ENCODE data around the gene STAG1. TPM values are rescaled to one million over a fixed set of nuclear protein-coding genes. Genes with fewer than 3 reads are reported as not detected.

The STAG1 gene
- total RNA-seq, 1 donor from 2014 or later: 57.1 TPM

DNA sequence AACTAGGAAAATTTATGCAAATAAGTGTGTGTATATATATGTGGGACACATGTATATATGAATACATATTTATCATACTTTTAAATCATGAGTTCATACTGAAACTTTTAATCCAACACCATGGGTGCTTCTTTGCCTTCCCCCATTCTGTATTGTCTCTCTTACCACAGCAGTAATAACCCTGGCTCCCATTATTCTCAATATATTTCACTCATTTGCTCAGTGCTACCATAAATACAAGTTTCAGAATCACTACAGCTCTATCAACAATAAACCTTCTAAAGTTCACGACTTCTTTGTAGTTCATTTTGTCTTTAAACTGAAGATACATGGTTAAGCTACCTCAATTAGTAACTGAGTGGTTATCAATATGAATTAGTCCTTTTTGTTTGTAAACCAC is 419.9 kb downstream of the STAG1 start:
- no peaks in the 10 kb centered on the region for H3K27me3 Mint-ChIP-seq
- no peak overlapping the region for H3K27ac Mint-ChIP-seq
- no peak overlapping the region for H3K4me3 Mint-ChIP-seq
- DNase-seq: no peak
- no peaks in the 10 kb centered on the region for H3K4me1 Mint-ChIP-seq
- ChIA-PET POLR2A (no interaction called here), CTCF (no interaction called here)
- no peak for ATAC-seq (ENCODE audit: low read depth)
- no peaks in the 10 kb centered on the region for H3K9me3 Mint-ChIP-seq
- TF ChIP-seq, protein P1, sequence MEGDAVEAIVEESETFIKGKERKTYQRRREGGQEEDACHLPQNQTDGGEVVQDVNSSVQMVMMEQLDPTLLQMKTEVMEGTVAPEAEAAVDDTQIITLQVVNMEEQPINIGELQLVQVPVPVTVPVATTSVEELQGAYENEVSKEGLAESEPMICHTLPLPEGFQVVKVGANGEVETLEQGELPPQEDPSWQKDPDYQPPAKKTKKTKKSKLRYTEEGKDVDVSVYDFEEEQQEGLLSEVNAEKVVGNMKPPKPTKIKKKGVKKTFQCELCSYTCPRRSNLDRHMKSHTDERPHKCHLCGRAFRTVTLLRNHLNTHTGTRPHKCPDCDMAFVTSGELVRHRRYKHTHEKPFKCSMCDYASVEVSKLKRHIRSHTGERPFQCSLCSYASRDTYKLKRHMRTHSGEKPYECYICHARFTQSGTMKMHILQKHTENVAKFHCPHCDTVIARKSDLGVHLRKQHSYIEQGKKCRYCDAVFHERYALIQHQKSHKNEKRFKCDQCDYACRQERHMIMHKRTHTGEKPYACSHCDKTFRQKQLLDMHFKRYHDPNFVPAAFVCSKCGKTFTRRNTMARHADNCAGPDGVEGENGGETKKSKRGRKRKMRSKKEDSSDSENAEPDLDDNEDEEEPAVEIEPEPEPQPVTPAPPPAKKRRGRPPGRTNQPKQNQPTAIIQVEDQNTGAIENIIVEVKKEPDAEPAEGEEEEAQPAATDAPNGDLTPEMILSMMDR (IDR thresholded peaks at IDR 0.05): no peak
- H3K36me3 Mint-ChIP-seq (ENCODE audit: low read depth): peaks cover 78% of the 10 kb centered on the region
- intact Hi-C loops (cut with micrococcal nuclease): loop anchor here (5.0 kb wide), 1 partner anchor 135 kb away; the partner anchor contains the start of gene MSL2

DNA sequence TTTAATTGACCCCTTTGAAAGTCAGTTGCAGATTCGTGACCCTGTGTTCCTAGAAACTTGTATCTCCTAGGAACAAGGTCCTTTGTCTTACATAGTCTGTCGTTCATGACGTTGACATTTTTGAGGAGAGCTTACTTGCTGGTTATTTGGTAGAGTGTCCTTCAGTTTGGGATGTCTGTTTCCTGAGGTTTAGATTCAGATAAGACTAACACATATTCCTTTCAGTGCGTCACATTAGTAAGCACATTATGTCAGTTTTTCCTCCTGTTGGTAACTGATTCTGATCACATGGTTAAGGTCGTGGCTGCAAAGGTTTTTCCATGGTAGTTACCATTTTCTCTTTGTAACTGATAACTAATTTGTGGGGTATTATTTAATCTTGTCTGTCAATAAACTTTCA is 421.3 kb downstream of the STAG1 start:
- no peaks in the 10 kb centered on the region for H3K4me1 Mint-ChIP-seq
- CTCF ChIA-PET: no interaction called here
- no peaks in the 10 kb centered on the region for H3K27me3 Mint-ChIP-seq
- DNase-seq (no peak), ATAC-seq (ENCODE audit: low read depth) (no peak)
- no peak overlapping the region for H3K4me3 Mint-ChIP-seq
- peaks cover 77% of the 10 kb centered on the region for H3K36me3 Mint-ChIP-seq (ENCODE audit: low read depth)
- intact Hi-C loops (cut with micrococcal nuclease): loop anchor here (5.0 kb wide), 1 partner anchor 134 kb away; the partner anchor contains the start of gene MSL2
- POLR2A ChIA-PET: no interaction called here
- no peak overlapping the region for H3K27ac Mint-ChIP-seq
- TF ChIP-seq, protein P1 (IDR thresholded peaks at IDR 0.05): no peak
- H3K9me3 Mint-ChIP-seq: no peaks in the 10 kb centered on the region

DNA sequence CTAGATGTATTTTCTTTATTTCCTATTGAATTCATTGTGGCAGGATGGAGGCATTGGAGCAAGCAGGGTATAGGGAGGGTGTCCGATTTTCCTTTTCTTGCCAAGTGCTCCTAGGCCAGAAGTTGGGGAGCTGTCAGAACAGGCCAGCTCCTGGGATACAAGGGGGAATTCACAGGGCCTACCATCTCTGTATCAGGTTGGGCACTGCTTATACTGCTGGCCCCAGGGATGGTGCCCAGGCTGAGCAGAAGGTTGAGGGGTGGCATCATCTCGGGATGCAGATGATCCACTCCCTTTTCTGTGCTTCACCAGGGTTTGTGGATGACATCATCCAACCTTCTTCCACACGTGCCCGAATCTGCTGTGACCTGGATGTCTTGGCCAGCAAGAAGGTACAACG is 422.6 kb downstream of the STAG1 start:
- Mint-ChIP-seq H3K9me3 (peaks cover under 1% of the 10 kb centered on the region), H3K4me1 (no peaks in the 10 kb centered on the region), H3K4me3 (no peak overlapping the region), H3K36me3 (ENCODE audit: low read depth) (peaks cover 76% of the 10 kb centered on the region), H3K27me3 (no peaks in the 10 kb centered on the region), H3K27ac (no peak overlapping the region)
- POLR2A ChIA-PET: no interaction called here
- CTCF ChIA-PET: no interaction called here
- intact Hi-C loops (cut with micrococcal nuclease): no loop called here
- ATAC-seq (ENCODE audit: low read depth): no peak
- DNase-seq: no peak
- TF ChIP-seq, protein P1 (IDR thresholded peaks at IDR 0.05): no peak

DNA sequence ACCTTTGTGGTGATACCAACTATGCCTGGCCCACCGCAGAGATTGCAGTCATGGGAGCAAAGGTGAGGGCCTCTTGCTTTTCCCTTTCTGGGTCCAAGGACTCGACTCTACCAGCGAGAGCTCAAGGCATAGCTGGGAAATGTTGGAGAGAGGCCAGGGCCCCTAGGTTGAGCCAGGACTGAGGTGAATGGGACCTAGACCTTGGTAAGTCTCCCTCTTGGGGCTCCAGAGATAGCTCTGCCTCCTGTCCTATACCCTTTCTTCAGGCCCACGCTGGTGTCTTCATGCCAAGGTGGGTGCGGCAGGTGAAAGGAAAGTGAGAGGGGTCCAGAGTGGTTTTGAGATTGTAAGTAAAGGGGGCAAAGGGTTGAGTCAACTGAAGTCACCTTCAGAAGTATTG is 424.5 kb downstream of the STAG1 start:
- peaks cover 16% of the 10 kb centered on the region for H3K9me3 Mint-ChIP-seq
- no peaks in the 10 kb centered on the region for H3K27me3 Mint-ChIP-seq
- H3K36me3 Mint-ChIP-seq (ENCODE audit: low read depth): peaks cover 75% of the 10 kb centered on the region
- ChIA-PET CTCF (no interaction called here), POLR2A (no interaction called here)
- no peak overlapping the region for H3K27ac Mint-ChIP-seq
- intact Hi-C loops (cut with micrococcal nuclease): loop anchor here (1.0 kb wide), 1 partner anchor 12 kb away; no protein-coding TSS in a partner anchor
- H3K4me1 Mint-ChIP-seq: no peaks in the 10 kb centered on the region
- no peak for DNase-seq
- TF ChIP-seq, protein P1 (IDR thresholded peaks at IDR 0.05): no peak
- no peak for ATAC-seq (ENCODE audit: low read depth)
- no peak overlapping the region for H3K4me3 Mint-ChIP-seq

DNA sequence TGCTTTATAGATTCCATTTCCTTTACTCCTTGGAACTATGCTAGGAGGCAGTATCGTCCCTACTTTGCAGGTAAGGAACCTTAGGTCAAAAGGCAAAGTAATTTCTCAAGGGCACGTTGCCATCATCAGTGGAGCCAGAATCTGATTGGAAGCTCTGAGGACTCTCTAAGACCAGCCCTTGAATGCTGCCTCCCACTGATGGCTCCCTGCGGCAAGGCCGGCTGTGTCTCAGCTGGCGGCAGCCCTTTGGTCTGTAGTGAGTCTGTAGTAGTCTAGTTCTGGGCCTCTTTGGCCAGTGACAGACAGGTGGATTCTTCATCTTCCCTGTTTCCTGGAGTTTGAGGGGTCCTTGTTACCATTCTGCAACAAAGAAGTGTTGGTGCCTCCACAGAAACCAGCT is 425.9 kb downstream of the STAG1 start:
- H3K9me3 Mint-ChIP-seq: peaks cover 26% of the 10 kb centered on the region
- no peak overlapping the region for H3K4me3 Mint-ChIP-seq
- TF ChIP-seq, protein P1 (IDR thresholded peaks at IDR 0.05): no peak
- H3K36me3 Mint-ChIP-seq (ENCODE audit: low read depth): peaks cover 81% of the 10 kb centered on the region
- ChIA-PET POLR2A (interaction anchor here (0.6 kb wide), 1 partner anchor 130 kb away, joined by 5 read pairs; the partner anchor contains the start of gene MSL2), CTCF (no interaction called here)
- no peaks in the 10 kb centered on the region for H3K4me1 Mint-ChIP-seq
- no peaks in the 10 kb centered on the region for H3K27me3 Mint-ChIP-seq
- DNase-seq (no peak), ATAC-seq (ENCODE audit: low read depth) (no peak)
- H3K27ac Mint-ChIP-seq: no peak overlapping the region
- intact Hi-C loops (cut with micrococcal nuclease): no loop called here

All from activated B cell treated with CpG ODN at 0.5 μM for 24 hours (primary cell).